NAMALWA (cell line): ENCODE results near the gene SPNS3.
A peak's percentile ranks its signal among the peaks of the same experiment; 100 is the strongest.

ENCODE experiments used
- DNase-seq: peaks from one replicate; pipeline ENCODE4 v3.0.0-alpha.2; 2015; ENCODE audit warnings: low spot score

SPNS3 gene

GRCh38 chr17:4433515-4434031 is at the start of gene SPNS3:
Gene SPNS3 (plus strand): TSS chr17:4433940. CDS start chr17:4433968, 28 bp downstream.
- DNase-seq = peak; percentile 55

GRCh38 chr17:4386406-4386805 is 47.3 kb upstream of the SPNS3 start:
- no peak for DNase-seq

- no peak for DNase-seq
These were observed 46.6 kb upstream of the SPNS3 start for GRCh38 chr17:4387137-4387536.

GRCh38 chr17:4389079-4389478 is 44.7 kb upstream of the SPNS3 start:
- DNase-seq = no peak

- DNase-seq = no peak
These were observed 39.9 kb upstream of the SPNS3 start for GRCh38 chr17:4393806-4394205.

DNA sequence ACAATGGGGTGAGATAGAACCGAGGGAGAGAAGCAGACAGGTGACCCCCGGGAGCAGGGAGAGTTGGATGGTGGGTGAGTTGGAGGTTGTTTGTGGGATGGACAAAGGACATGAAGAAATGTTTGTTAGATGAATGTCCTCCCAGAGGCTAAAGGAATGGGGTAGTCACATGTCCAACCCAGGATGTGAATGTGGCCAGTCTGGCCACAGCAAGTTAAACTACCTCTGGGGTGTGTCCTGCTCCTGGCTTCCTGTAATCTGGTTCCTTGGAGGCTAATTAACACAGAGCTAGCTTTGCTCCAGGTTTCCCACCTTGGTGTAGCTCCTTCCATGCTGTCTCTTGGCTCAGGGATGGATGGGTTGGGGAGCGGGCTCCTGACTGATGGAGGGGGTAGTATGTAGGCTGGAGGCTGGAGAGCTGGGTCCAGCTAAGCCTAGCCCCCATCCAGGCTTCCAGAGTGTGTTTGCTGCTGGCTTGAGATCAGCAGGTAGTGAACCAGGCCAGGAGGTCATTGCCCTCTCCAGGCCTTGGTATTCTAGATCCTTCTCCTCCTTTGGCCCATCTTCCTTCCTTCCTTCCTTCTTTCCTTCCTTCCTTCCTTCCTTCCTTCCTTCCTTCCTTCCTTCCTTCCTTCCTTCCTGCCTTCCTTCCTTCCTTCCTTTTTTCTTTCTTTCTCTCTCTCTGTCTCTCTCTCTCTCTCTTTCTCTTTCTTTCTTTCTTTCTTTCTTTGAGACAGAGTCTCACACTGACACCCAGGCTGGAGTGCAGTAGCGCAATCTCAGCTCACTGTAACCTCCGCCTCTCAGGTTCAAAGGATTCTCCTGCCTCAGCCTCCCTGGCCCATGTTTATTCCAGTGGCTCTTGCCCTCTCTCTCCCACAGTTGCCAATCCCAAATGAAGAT is 39.3 kb upstream of the SPNS3 start:
- DNase-seq = no peak

GRCh38 chr17:4395111-4395478 is 38.6 kb upstream of the SPNS3 start:
- DNase-seq = no peak

DNA sequence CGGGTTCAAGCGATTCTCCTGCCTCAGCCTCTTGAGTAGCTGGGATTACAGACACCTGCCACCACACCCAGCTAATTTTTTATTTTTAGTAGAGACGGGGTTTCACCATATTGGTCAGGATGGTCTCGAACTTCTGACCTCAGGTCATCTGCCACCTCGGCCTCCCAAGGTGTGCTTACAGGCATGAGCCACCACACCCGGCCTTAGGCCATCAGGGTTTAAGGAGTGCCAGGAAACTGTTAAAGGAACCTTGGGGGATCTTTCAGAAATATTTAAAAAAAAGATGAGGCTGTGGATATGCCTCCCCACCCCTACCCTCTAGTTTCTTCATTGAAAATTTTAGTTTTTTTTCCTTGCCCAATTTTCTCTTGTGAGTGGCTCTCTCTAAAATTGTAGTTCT is 35.9 kb upstream of the SPNS3 start:
- DNase-seq = no peak

GRCh38 chr17:4405038-4405669 is 28.6 kb upstream of the SPNS3 start:
- DNase-seq = no peak

GRCh38 chr17:4405699-4406098 is 28.0 kb upstream of the SPNS3 start:
- no peak for DNase-seq

DNA sequence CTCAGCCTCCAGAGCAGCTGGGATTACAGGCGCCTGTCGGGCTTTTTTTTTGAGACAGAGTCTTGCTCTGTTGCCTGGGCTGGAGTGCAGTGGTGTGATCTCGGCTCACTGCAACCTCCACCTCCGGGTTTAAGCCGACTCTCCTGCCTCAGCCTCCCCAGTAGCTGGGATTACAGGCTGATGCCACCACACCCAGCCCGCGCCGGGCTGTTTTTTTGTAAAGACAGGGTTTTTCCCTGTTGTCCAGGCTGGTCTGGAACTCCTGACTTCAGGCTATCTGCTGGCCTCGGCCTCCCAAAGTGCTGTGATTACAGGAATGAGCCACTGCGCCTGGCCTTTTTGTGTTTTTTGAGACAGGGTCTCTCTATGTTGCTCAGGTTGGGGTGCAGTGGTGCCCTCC is 27.4 kb upstream of the SPNS3 start:
- DNase-seq = peak; percentile 13

GRCh38 chr17:4407216-4407615 is 26.5 kb upstream of the SPNS3 start:
- DNase-seq = no peak

DNA sequence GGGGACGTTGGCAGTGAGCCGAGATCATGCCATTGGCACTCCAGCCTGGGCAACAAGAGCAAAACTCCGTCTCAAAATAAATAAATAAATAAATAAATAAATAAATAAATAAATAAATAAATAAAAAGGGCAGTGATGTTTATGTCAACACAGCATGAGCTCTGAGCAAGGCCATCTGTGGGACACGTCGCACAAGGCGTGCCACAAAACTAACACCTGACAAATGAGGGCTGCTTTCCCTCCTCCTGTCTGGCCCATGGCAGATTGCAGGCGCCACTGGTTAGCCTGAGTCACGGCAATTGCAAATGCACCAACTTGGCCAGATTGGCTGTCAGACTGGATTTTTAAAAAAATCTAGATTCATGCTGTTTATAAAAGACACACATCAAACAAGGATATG is 25.9 kb upstream of the SPNS3 start:
- DNase-seq = no peak

- no peak for DNase-seq
These were observed 24.1 kb upstream of the SPNS3 start for GRCh38 chr17:4409659-4410058.

DNA sequence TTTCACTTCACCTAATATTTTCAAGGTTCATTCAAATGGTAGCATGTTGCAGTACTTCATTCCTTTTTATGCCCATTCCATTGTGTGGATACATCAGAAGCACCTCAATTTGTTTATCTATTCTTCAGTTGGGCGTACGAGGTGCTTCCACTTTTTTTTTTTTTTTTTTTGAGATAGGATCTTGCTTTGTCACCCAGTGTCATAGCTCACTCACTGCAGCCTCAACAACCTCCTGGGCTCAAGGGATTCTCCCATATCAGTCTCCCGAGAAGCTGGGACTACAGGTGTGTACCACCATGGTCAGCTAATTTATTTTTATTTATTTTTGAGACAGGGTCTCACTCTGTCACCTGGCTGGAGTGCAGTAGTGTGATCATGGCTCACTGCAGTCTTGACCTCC is 22.5 kb upstream of the SPNS3 start:
- DNase-seq = no peak

GRCh38 chr17:4412933-4413831 is 20.6 kb upstream of the SPNS3 start:
- peak; percentile 86 for DNase-seq

DNA sequence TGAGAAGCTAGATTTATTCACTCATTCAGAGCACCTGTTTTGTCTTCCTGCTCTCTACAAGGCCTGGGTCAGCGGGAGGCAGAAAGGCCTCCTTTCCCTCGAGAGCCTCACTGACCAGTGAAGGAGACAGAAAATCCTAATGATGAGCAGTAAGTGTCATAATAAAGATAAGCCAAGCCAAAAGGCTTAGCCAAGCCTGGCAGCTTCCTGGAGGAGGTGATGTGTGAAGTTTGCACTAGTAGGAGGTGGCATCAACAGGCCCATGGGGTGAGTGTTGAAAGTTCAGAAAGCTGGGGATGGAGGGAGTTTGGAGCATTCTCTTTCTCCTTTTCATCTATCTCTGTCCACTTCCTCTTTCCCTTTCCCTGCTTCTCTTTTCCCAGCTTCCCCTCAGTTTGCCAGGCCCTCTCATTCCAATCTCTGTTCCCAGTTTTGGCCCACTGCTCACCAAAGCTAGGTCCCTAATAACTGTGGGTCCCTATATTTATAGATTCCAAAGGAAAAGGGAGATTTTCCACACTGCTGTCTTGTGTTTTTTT is 16.5 kb upstream of the SPNS3 start:
- DNase-seq = no peak

GRCh38 chr17:4420692-4421131 is 13.0 kb upstream of the SPNS3 start:
- peak; percentile 81 for DNase-seq

- no peak for DNase-seq
These were observed 10.9 kb upstream of the SPNS3 start for GRCh38 chr17:4422864-4423263.

GRCh38 chr17:4425398-4425797 is 8.3 kb upstream of the SPNS3 start:
- DNase-seq = no peak

GRCh38 chr17:4426499-4427208 is 7.1 kb upstream of the SPNS3 start:
- DNase-seq = no peak
